HT-29 (cell line): Measurements from ENCODE around the gene RBM41. TPM values are rescaled to one million over a fixed set of nuclear protein-coding genes. Genes with fewer than 3 reads are reported as not detected.

Experiments used
- DNase-seq: peaks from one replicate; pipeline ENCODE4 v3.0.0-alpha.2; 2015; ENCODE audit warnings: low spot score
- total RNA-seq: library from RNA; depleted of rRNA; stranded (reverse); fragments of >200 nt; shearing (Covaris generic); gene quantifications from 2 replicates; pipeline ENCODE4 v1.2.3, GENCODE V29; 2014; rRNA removed

The RBM41 gene
- total RNA-seq, 1 experiment from 2014 or later = 11.1 TPM

DNA sequence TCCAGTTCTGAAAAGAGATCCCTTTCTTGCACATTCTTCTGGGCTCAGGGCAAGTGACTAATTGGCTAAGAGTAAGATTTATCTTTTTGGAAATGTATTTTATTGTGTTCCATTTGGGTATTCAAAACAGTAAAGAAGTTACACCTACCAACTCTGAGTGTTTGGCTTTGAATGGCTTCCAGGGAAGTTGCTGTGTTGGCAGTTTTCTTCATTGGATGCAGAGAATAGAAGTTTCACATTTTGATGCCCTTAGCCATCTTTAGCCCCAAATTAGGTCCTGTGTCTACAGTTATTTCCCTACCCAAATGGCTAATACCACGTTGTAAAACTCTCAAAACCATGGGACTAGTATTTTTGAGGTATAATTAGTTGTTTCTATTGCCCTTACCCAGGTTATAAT lies 88.9 kb downstream of the RBM41 start:
- no peak for DNase-seq

DNA sequence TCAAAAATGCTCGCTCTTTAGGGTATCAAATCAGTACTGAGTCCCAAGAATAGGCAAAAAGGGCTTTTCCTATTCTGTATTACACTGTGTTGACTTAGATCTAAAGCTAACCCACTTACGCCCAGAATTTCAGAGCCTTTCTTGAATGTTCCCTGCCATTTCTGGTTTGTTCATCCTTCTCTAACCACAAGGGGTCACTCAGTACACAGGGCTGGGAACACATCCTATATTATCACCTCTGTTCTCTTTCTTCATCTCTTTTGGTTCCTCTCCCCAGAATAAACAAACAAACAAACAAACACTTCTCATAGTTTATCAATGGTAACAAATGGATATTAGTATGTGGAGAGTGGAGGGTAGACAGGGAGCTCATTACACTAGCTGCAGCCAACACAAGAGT lies 93.1 kb downstream of the RBM41 start:
- DNase-seq = peak; percentile 51

DNA sequence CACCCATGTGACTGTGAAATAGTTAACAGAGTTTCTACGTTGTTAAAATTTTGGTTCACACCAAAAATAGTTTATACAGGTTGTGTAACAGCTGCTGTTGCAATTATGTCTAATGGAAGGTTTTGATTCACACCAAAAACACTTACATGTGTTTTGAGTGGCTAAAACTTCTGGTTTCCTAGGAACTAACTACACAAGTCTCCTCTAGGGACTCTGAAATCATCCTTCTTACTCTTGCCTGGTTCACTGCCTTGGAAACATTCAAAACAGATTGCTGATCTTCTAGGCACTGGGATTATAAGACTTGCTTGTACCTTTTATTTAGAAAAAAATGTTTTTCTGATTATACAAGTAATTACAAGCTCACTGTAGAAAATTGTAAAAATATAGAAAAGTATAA lies 103.7 kb downstream of the RBM41 start:
- DNase-seq = no peak

Other genes starting within 250 kb of the RBM41 start
- gene RIPPLY1, start 215.5 kb downstream of the RBM41 start, total RNA-seq = 0.28 TPM in 1 of 2 replicates, not detected in the other
- gene CLDN2, start 198.4 kb downstream of the RBM41 start, total RNA-seq = 55.7 and 55.9 TPM in 2 replicates
- 21.8 and 24.9 TPM in 2 replicates for gene MORC4, start 118.6 kb downstream of the RBM41 start, total RNA-seq
- gene NUP62CL, start 87.6 kb upstream of the RBM41 start, total RNA-seq = 44.2 and 46.7 TPM in 2 replicates
- gene DNAAF6, start 87.8 kb upstream of the RBM41 start, total RNA-seq = not detected in 2 replicates